ENCODE measurements around the gene SOS2.

SOS2 gene

DNA sequence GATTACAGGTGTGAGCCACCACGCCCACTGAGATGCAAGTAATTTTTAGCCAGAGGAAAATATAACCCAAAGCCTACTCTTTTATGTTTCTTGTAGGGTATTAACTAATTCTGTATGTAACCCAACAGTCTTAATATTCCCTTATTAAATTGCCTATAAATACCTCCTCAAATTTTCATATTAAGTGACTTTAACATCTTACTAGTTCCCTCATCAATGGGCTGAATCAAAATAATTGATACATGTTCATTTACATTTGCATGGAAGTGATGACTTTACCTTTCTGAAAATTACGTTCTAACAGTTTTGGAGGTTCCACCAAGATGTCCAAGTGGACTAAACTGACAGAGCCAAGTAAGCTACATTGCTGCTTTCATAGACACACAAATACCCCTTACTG lies 3.1 kb downstream of the SOS2 start:
- no peaks in the 10 kb centered on the region for H3K36me3 ChIP-seq
- intact Hi-C loops (cut with DNase I; ENCODE audit: low total_unique reads), result no loop called here
- no peaks in the 10 kb centered on the region for H3K9me3 ChIP-seq
- no peak overlapping the region for H3K27ac ChIP-seq
- TF ChIP-seq, protein P1, sequence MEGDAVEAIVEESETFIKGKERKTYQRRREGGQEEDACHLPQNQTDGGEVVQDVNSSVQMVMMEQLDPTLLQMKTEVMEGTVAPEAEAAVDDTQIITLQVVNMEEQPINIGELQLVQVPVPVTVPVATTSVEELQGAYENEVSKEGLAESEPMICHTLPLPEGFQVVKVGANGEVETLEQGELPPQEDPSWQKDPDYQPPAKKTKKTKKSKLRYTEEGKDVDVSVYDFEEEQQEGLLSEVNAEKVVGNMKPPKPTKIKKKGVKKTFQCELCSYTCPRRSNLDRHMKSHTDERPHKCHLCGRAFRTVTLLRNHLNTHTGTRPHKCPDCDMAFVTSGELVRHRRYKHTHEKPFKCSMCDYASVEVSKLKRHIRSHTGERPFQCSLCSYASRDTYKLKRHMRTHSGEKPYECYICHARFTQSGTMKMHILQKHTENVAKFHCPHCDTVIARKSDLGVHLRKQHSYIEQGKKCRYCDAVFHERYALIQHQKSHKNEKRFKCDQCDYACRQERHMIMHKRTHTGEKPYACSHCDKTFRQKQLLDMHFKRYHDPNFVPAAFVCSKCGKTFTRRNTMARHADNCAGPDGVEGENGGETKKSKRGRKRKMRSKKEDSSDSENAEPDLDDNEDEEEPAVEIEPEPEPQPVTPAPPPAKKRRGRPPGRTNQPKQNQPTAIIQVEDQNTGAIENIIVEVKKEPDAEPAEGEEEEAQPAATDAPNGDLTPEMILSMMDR (IDR thresholded peaks at IDR 0.05), result no peak
- no peak for DNase-seq
- H3K4me1 ChIP-seq, result peaks cover 0 to 74% (median 39%) of the 10 kb centered on the region in 4 donors
- no peaks in the 10 kb centered on the region for H3K27me3 ChIP-seq
- no peak overlapping the region for H3K4me3 ChIP-seq

DNA sequence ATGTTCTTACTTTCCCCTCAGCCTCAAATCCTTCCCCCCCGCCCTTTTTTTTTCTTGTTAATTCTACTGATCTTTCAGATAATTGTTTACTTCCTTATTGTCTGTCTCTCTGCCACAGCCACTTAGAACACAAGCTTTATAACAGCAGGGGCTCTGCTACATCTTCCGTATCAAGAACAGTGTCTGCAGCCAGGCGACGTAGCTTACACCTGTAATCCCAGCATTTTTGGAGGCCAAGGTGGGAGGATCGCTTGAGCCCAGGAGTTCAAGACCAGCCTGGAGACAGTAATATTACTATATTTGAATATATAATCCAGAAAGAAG lies 5.4 kb downstream of the SOS2 start:
- TF ChIP-seq, protein P1 (IDR thresholded peaks at IDR 0.05), result no peak
- Histone ChIP-seq H3K36me3 (no peaks in the 10 kb centered on the region), H3K4me1 (peaks cover 0 to 85% (median 42%) of the 10 kb centered on the region in 4 donors), H3K4me3 (no peak overlapping the region), H3K27me3 (no peaks in the 10 kb centered on the region), H3K27ac (peak overlapping the region; percentile 29), H3K9me3 (no peaks in the 10 kb centered on the region)
- intact Hi-C loops (cut with DNase I; ENCODE audit: low total_unique reads), result no loop called here
- no peak for DNase-seq

DNA sequence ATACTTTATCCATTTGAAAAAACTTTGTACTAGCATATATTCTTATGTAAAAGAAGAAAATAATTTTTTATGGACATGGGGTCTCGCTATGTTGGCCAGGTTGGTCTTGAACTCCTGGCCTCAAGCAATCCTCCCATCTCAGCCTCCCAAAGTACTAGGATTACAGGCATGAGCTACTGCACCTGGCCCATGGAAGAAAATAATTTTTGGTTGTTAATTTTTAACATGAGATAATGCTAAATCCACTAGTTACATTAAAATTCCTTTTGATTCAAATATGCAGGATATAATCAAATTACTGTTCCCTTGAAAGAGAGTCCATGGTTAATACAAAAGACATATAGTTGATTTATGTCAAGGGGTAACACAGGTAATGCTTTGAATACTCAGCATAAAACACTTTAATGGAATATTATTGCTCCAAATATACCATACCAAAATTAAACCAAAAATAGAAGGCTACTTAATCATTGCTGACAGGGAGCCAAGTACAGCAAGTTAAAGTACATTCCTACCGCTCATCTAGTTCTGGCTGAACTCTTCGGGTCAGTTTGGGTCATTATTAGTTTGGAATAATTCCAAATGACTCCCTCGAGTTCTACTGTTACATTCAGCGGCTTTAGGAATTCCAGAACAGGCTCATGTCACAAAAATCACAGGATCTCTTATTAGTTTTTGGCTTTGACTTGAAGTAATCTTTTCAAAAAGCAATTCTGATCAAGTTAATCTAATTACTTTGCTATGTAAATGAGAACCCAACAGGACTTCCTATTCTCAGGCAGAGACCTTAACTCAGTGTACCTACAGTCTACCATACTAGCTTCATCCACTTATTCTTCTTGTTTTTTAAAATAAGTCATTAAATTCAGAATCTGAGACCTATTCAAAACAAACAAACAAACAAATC lies 6.1 kb downstream of the SOS2 start:
- Histone ChIP-seq H3K4me3 (no peak overlapping the region), H3K9me3 (no peaks in the 10 kb centered on the region), H3K4me1 (peaks cover 0 to 89% (median 42%) of the 10 kb centered on the region in 4 donors), H3K27me3 (no peaks in the 10 kb centered on the region), H3K27ac (peak overlapping the region; percentile 34 to 36), H3K36me3 (no peaks in the 10 kb centered on the region)
- DNase-seq, result no peak
- intact Hi-C loops (cut with DNase I; ENCODE audit: low total_unique reads), result no loop called here
- TF ChIP-seq, protein P1 (IDR thresholded peaks at IDR 0.05), result no peak

DNA sequence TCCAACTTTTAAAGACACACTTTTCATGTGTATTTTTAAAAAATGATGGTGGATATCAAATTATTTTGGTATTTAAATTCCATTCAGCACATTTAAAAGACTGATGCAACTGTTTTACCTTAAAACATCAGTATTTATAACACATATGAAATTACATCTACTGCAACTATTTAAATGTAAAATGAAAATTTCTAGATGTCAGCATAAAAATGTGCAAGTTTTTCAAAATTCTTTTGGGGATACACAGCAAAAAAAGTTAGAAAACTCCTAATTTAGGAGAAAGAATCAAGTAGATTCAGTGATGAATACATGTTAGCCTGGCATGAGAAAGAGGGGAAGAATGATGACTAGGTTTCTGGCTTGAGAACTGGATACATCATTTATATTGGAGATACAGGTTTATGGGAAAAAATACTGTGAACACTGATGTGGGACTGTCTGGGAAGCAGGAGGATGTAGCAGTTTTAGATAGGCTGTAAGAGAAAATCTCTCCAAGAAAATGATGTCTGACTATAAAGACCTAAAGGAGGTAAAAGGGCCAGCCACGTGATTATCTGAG lies 9.2 kb downstream of the SOS2 start:
- Histone ChIP-seq H3K4me3 (no peak overlapping the region), H3K9me3 (no peaks in the 10 kb centered on the region), H3K27ac (no peak overlapping the region), H3K36me3 (no peaks in the 10 kb centered on the region), H3K4me1 (peaks cover 0 to 88% (median 21%) of the 10 kb centered on the region in 4 donors), H3K27me3 (no peaks in the 10 kb centered on the region)
- intact Hi-C loops (cut with DNase I; ENCODE audit: low total_unique reads), result no loop called here
- TF ChIP-seq, protein P1 (IDR thresholded peaks at IDR 0.05), result no peak
- no peak for DNase-seq

DNA sequence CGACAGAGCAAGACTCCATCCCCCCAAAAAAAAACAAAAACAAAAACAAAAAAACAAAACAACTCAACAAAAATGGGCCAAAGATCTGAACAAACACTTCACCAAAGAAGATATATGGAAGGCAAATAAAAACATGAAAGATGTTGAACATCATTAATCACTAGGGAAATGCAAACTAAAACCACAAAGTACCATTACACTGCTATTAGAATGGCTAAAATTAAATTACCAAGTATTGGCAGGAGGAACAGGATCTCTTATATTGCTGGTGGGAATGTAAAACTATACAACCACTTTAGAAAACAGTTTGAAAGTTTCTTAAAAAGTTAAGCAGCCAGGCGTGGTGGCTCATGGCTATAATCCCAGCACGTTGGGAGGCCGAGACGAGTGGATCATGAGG lies 12.9 kb downstream of the SOS2 start:
- intact Hi-C loops (cut with DNase I; ENCODE audit: low total_unique reads), result no loop called here
- Histone ChIP-seq H3K4me1 (peaks cover 0 to 90% (median 3%) of the 10 kb centered on the region in 4 donors), H3K27ac (no peak overlapping the region), H3K9me3 (no peaks in the 10 kb centered on the region), H3K4me3 (no peak overlapping the region), H3K36me3 (no peaks in the 10 kb centered on the region), H3K27me3 (no peaks in the 10 kb centered on the region)
- TF ChIP-seq, protein P1 (IDR thresholded peaks at IDR 0.05), result no peak
- no peak for DNase-seq
